AG09309 (cell line): ENCODE results near the gene SMARCAL1.

Source experiments
- DNase-seq: peaks from one replicate; pipeline ENCODE4 v3.0.0-alpha.2; 2010; ENCODE audit warnings: low read depth
- H3K4me3 ChIP-seq: 2 replicates; pipeline ENCODE4 v1.5.1; 2011; ENCODE audit warnings: mild to moderate bottlenecking, low read depth, low read length, moderate library complexity; ENCODE audit not compliant: control insufficient read depth
- CTCF ChIP-seq: IDR thresholded peaks from 2 replicates; pipeline ENCODE4 v1.5.1; 2011; ENCODE audit warnings: mild to moderate bottlenecking, low read depth, low read length, inconsistent platforms; ENCODE audit not compliant: insufficient read depth, control insufficient read depth; ENCODE audit errors: missing control alignments

The SMARCAL1 gene

DNA sequence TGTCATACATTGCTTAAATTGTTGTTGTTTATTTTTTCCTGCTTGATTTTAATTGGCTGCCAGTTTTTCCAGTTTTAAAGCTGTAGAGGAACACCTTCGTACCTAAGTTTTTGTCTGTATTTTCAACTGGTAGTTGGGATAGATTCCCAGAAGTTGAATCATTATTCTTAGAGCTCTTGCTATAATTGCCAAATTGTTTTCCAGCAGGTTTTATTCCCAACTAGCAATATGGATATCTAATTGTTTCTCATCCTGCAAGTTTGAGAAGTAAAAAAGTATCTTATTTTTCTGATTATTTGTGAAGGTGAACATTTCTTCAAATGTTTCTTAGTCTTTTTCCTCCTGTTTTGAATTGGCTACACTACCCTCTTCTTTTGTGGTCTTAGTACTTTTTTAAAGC lies 6.7 kb downstream of the SMARCAL1 start:
- no peak for DNase-seq
- no peak for TF ChIP-seq CTCF
- no peak overlapping the region for H3K4me3 ChIP-seq

DNA sequence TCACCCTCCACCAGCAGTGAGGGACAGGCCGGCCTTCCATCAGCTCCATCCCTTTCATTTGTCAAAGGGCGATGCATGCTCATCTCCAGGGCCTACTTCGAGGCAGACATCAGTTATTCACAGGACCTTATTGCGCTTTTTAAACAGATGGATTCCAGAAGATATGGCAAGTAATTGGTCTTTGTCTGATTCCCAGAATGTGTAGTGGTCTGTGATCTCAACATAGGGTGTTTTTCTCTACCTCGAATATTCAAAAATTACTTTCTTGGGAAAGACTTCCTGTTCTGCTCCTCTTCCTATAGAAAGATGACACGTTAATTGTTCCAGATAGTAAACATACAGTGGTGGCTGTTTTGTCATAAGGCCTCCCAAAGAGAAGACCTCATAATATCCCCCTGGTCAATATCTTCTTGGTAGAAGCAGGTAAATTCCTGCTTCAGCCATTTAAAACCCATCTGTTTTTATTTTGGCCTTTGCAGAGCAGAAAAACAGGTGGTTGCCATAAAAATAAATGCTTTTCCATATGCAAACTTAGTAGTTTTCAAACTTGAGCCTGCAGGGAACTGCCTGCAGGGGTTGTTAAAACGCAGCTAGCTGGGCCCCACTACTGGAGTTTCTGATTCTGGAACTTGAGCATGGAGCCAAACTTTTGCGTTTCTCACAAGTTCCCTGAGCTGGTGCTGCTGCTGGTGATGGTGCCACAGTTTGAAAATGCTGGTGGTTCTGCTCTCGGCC lies 8.2 kb downstream of the SMARCAL1 start:
- TF ChIP-seq CTCF: no peak
- no peak for DNase-seq
- no peak overlapping the region for H3K4me3 ChIP-seq

DNA sequence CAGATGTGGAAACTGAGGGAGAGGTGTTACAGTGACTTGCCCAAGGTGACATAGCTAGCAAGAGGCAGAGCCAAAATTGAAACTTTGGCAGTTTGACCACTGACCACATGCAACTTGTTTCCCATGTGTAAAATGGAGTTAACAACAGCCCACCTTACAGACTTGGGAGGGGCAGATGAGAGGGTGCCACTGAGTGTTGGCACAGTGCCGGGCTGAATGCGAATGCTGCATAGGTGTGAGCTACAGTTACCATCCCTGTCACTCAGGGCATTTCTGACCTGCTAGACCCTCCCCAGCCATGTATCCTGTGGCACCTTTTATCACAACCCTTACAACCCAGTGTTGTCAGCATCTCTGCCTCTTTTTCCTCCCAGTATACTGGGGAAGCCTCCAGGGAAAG lies 10.8 kb downstream of the SMARCAL1 start:
- no peak for TF ChIP-seq CTCF
- H3K4me3 ChIP-seq: no peak overlapping the region
- DNase-seq: no peak

- H3K4me3 ChIP-seq: no peak overlapping the region
- no peak for DNase-seq
- no peak for TF ChIP-seq CTCF
These were observed 12.0 kb downstream of the SMARCAL1 start for GRCh38 chr2:216424274-216424673.

DNA sequence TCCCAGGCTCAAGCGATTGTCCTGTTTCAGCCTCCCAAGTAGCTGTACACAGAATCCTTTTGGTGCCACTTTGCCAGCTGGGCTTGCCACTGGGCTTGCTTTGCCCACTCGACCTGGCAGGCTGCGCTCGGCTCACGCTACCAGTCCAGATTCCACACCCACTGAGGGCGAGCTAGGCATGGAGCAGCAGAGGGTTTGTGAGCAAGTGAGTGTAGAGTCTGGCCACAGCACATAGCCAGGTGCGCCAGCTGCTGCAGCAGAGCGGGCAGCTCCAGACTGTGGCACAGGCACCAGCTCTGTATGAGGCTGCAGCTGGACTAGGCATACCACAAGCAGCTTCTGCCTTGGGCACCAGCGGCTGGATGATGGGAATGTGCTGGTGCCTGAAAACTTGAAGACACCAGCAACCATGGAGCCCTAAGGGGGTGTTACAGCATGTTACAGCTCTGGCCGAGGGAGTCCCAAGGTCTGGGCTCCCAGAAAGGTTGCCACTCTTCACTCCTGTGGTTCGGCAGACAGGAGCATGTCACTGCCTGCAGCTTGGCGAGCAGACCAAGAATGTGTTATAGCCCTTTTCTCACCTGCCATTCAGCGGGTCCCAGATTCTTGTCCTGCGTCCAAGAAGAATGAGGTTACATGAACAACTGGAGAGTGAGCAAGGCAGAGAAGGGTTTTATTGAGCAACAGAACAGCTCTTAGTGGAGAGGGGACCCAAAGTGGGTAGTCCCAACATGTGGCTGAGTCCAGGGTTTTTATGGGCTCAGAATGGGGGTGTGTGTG lies 12.9 kb downstream of the SMARCAL1 start:
- no peak overlapping the region for H3K4me3 ChIP-seq
- DNase-seq: no peak
- TF ChIP-seq CTCF: no peak

DNA sequence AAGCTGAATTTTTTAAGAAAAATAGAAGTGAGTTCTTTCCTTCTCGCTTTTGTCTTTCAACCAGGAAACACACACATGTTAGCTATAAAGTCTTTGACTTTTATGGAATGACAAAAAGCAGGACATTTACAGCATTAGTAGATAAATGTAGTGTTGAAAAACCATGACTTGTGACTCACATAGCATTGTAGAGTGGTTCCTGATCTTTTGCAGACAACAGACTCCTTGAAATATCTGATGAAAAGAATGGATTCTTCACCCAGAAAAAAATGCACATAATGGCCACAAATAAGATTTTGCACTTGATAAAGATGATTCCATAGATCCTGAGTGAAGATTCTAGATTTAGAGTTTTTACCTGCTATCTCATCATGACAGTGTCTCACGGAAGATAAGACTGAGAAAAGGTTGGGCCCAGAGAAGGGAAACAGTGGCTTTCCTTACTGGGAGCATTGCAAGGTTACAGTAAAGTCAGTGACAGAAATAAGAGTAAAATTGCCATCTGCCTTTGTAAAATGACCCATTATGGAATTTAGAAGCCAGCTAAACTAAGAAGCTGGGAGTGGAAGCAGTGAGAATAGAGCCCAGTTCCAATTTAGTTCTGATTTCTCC lies 14.0 kb downstream of the SMARCAL1 start:
- TF ChIP-seq CTCF: no peak
- no peak for DNase-seq
- H3K4me3 ChIP-seq: no peak overlapping the region
